ENCODE data around the gene TXNDC11. TPM values are rescaled to one million over a fixed set of nuclear protein-coding genes. Genes with fewer than 3 reads are reported as not detected.

Gene TXNDC11
- polyA plus RNA-seq, 6 donors from 2014 or later = 34.6 to 65.6 (median 40.2) TPM

DNA sequence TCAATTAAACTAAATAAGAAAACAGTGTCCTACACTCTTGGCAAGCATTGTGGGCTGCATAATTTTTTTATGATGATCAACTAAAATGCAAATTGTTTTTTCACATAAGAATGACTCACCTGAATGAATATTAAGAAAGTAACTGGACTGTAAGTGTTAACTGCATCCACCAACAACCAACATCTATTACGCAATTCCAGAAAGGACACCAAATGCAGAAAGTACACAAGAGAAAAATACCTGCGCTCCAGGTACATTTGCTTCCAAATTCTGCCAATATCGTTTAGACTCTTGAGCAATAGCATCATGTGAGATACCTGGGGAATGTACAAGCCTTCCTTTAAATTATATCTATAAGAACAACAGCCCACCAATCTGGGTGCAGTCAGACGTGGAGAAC lies 19.8 kb upstream of the TXNDC11 start:
- peaks cover 31 to 34% of the 10 kb centered on the region in 2 donors for H3K36me3 Mint-ChIP-seq
- no peaks in the 10 kb centered on the region for H3K9me3 Mint-ChIP-seq
- ATAC-seq (ENCODE audit: low read depth in 2 of 2) (no peak), DNase-seq (no peak)
- peak overlapping the region in 1 of 6 donors; percentile 26 for H3K27ac Mint-ChIP-seq
- no peaks in the 10 kb centered on the region for H3K27me3 Mint-ChIP-seq
- H3K4me3 Mint-ChIP-seq = no peak overlapping the region
- H3K4me1 Mint-ChIP-seq = peaks cover 12 to 23% (median 18%) of the 10 kb centered on the region in 3 donors

DNA sequence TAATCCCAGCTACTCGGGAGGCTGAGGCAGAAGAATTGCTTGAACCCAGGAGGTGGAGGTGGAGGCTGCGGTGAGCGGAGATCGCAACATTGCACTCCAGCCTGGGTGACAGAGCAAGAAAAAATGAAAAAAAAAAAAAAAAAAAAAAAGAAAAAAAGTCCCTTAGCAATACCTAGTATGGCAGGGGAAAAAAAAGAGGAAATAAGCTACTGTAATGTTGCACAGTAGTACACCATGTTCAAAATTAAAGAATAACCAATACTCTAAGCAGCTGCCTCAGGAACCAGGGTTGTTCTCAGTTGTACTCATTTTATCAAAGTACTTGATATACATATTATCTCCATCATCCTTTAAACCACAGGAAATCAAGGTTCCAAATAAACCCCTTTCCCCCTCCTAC lies 17.3 kb upstream of the TXNDC11 start:
- ATAC-seq (ENCODE audit: low read depth in 2 of 2) (peak; percentile 98 to 99), DNase-seq (peak; percentile 29)
- Mint-ChIP-seq H3K27me3 (no peaks in the 10 kb centered on the region), H3K36me3 (peaks cover 37 to 44% of the 10 kb centered on the region in 2 donors), H3K4me1 (peaks cover 9 to 15% (median 10%) of the 10 kb centered on the region in 3 donors), H3K9me3 (no peaks in the 10 kb centered on the region), H3K4me3 (no peak overlapping the region), H3K27ac (peak overlapping the region in 5 of 6 donors; percentile 69 to 91 (median 79))

DNA sequence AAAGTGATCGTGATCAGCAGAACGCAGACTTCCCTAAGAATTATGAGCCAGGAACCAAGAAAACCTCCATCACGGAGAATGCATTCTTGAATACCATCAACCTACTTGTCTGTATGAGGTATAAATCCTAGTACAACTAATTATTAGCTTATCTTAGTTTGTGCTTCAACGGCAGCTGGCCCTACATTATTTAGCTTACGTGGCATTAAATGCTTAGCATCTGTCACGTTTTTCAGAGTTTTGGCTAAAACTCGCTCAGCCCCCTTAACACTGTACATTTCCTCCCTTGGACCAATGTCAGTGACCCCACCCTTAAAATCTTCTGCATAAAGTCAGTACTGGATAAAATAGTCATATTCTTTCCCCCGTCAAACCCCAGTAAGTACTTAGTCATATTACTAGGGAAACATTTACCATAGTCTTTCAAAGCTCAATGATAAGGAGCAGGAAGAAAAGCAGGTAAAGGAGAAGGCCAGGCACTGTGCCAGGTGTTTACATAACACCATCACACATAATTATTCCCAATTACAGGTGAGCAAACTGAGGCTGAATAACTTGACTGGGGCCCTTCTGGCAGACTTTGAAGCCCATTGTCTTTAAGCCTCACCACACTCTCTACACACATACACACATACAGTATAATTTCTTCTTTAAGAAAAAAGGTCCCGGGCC lies 16.6 kb upstream of the TXNDC11 start:
- Mint-ChIP-seq H3K27ac (peak overlapping the region in 2 of 6 donors; percentile 69 to 83), H3K36me3 (peaks cover 32 to 47% of the 10 kb centered on the region in 2 donors), H3K4me3 (no peak overlapping the region), H3K9me3 (no peaks in the 10 kb centered on the region), H3K4me1 (peaks cover 9 to 15% (median 11%) of the 10 kb centered on the region in 3 donors), H3K27me3 (no peaks in the 10 kb centered on the region)
- ATAC-seq (ENCODE audit: low read depth in 2 of 2) (no peak), DNase-seq (no peak)

DNA sequence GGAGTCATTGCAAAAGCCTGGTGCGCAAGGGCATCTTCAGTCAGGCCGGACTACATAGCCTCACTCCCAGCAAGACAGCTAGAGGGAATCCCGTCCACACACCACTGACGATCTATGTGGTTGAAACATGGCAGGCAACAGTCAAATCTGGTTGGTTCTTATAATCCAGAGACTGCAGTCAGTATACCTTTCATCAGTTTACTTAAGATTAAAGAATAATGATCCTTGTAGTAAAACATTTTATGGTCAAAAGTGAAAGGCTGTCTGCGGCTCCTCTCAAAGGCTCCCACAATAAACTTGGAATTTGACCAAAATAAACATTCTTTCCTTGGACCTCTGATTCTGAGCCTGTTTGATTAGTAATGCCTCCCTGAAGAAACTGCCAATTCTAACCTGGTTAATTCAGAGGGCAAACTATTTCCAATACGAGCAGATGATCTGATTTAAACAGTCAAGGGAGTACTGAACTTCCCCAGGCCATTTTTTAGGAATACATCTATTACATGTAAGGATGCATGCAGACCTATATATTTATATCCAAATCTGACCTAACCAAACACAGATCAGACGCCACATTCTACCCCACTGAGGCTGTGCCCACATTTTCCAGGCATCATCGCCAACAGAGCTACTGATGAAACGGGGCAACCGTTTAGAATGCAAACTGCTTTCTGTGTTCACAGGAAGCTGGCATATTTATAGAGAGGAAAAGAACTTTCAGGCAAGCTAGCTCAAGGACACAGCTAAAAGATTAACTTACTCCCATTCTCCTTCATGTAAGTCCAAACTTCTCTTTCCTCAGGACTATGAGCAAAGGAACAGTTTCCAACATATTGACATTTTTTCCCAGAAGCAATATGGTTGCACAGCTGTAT lies 15.3 kb upstream of the TXNDC11 start:
- Mint-ChIP-seq H3K4me1 (peaks cover 9 to 16% (median 15%) of the 10 kb centered on the region in 3 donors), H3K27ac (peak overlapping the region in 1 of 6 donors; percentile 84), H3K27me3 (no peaks in the 10 kb centered on the region), H3K36me3 (peaks cover 29 to 51% of the 10 kb centered on the region in 2 donors), H3K4me3 (no peak overlapping the region), H3K9me3 (no peaks in the 10 kb centered on the region)
- ATAC-seq (ENCODE audit: low read depth in 2 of 2) (no peak), DNase-seq (no peak)

DNA sequence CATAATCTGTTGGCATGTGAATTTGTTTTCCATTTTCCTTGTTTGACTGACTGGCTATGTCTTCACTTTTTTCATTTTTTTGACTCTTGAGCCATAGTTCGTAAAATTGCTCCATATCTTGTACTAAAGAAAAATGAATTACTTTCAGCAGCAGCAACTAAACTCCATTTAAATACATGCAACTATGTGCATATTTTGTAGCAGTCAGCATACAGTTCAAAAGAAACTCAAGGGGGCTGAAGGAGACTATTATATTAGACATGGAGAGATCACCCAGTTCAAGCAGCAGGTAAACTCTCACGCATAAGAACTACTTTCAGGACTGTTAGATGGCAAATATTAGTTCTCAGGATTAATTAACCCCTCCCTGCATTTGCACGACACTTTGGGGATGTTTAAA lies 13.6 kb upstream of the TXNDC11 start:
- Mint-ChIP-seq H3K4me3 (no peak overlapping the region), H3K9me3 (no peaks in the 10 kb centered on the region), H3K27me3 (no peaks in the 10 kb centered on the region), H3K36me3 (peaks cover 20 to 43% of the 10 kb centered on the region in 2 donors), H3K27ac (peak overlapping the region in 1 of 6 donors; percentile 4), H3K4me1 (peaks cover 9 to 15% (median 15%) of the 10 kb centered on the region in 3 donors)
- no peak for DNase-seq
- ATAC-seq (ENCODE audit: low read depth in 2 of 2) = no peak

DNA sequence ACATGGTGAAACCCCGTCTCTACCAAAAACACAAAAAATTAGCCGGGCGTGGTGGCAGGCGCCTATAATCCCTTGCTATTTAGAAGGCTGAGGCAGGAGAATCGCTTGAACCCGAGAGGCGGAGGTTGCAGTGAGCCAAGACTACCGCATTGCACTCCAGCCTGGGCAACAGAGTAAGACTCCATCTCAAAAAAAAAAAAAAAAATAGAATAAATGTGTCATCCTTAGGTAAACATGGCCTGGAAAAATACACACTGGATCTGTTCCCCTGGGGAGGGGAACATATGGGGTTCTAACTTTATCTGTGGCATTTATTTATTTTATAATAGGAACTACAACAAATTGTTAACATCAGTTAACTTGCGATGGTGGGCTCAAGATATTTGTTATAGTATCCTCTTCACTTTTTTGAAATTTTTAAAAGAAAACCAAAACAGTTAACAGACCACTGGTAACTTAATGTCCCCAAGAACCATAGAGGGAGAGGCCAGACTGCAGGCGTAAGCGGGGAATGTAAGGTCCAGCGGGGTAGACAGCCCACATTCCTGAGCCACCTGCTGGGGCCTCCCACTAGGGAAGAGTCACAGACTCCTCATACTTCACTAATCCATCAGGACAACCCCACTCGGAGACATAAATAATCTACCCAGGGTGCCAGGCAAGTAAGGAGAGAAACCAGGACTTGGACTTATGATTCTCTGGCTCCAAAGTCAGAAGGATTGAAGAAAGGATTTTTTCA lies 12.5 kb upstream of the TXNDC11 start:
- H3K9me3 Mint-ChIP-seq = no peaks in the 10 kb centered on the region
- DNase-seq = no peak
- H3K27ac Mint-ChIP-seq = peak overlapping the region in 1 of 6 donors; percentile 55

DNA sequence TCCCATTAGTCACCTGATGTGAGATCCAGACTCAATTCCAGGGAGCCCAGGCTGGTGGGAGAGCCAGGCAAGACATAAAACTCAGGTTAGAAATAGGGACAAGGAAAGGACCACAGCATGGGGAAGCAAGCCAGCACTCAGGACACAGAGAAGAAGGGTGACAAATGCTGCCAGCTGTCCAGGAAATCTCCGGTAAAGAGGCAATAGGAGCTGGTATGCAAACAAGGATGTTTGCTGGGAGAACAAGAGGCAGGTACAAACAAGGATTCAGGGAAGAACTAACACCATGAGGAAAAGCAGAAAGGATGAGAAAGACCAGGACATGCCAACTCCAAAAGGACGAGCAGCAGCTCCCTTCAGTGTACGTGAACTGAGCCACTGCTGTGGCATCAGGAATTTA lies 10.2 kb upstream of the TXNDC11 start:
- Mint-ChIP-seq H3K27ac (peak overlapping the region in 1 of 6 donors; percentile 95), H3K9me3 (no peaks in the 10 kb centered on the region), H3K27me3 (no peaks in the 10 kb centered on the region), H3K36me3 (peaks cover 31 to 51% of the 10 kb centered on the region in 2 donors), H3K4me1 (peaks cover 0 to 8% (median 0%) of the 10 kb centered on the region in 3 donors), H3K4me3 (no peak overlapping the region)
- DNase-seq (no peak), ATAC-seq (ENCODE audit: low read depth in 2 of 2) (no peak)

More for the DNA sequence above, 12.5 kb upstream of the TXNDC11 start:
- no peak for ATAC-seq (ENCODE audit: low read depth in 2 of 2)
- Mint-ChIP-seq H3K27me3 (no peaks in the 10 kb centered on the region), H3K4me1 (peaks cover 2 to 10% (median 9%) of the 10 kb centered on the region in 3 donors), H3K36me3 (peaks cover 27 to 45% of the 10 kb centered on the region in 2 donors), H3K4me3 (no peak overlapping the region)

DNA sequence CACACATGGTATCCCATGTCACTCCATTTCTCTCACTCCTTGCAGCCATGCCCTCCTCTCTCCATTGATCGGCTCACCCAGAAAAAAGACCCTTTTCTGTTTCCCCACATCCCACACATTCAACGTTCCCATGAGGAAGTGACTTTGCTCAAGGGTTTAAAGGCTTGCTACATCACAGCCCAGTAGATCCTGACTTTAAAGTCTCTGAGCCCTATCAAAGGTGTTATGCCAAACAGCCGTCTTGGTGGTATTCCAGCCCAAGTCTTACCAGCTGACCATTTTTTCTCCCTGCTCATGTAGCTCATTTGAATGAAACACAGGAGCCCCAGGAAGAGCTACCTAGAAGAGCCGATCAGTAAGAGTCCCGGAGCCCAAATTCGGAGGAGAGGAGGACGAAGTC lies 7.4 kb upstream of the TXNDC11 start:
- peaks cover 20 to 38% of the 10 kb centered on the region in 2 donors for H3K36me3 Mint-ChIP-seq
- H3K9me3 Mint-ChIP-seq = no peaks in the 10 kb centered on the region
- H3K27me3 Mint-ChIP-seq = no peaks in the 10 kb centered on the region
- ATAC-seq (ENCODE audit: low read depth in 2 of 2) (no peak), DNase-seq (no peak)
- peaks cover 0 to 8% (median 0%) of the 10 kb centered on the region in 3 donors for H3K4me1 Mint-ChIP-seq
- H3K4me3 Mint-ChIP-seq = no peak overlapping the region
- H3K27ac Mint-ChIP-seq = peak overlapping the region in 3 of 6 donors; percentile 72 to 92 (median 76)

DNA sequence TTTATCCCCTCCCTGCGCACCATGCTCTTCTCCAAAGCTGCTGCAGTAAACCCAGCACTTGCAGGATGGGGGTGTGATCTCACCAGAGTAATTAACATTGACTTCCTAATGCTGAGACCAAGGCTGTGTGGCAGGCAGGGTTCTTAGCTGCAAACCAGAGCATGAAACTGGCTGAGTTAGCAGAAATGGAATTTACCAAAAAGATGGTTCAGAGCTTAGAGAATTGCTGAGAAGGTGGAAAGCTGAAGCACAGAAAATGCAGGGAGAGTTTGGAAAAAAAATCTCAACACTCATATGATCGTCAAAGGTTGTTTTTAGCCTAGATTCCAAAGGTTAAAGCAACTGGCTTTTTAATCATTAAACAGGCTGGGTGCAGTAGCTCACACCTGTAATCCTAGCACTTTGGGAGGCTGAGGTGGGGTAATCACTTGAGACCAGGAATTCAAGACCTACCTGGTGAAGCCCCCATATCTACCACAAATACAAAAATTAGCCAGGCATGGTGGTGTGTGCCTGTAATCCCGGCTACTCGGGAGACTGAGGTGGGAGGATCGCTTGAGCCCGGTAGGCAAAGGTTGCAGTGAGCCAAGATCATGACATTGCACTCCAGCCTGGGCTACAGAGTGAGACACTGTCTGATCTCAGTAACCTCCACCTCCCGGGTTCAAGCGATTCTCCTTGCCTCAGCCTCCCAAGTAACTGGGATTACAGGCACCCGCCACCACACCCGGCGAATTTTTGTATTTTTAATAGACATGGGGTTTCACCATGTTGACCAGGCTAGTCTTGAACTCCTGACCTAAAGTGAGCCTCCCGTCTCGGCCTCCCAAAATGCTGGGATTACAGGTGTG lies 6.0 kb upstream of the TXNDC11 start:
- no peaks in the 10 kb centered on the region for H3K9me3 Mint-ChIP-seq
- peak overlapping the region in 1 of 8 donors; percentile 60 for H3K4me3 Mint-ChIP-seq
- ATAC-seq (ENCODE audit: low read depth in 2 of 2) = no peak
- H3K27ac Mint-ChIP-seq = peak overlapping the region in 4 of 6 donors; percentile 16 to 71 (median 63)
- H3K27me3 Mint-ChIP-seq = no peaks in the 10 kb centered on the region
- H3K4me1 Mint-ChIP-seq = peaks cover 5 to 8% (median 6%) of the 10 kb centered on the region in 3 donors
- no peak for DNase-seq
- H3K36me3 Mint-ChIP-seq = peaks cover 20 to 31% of the 10 kb centered on the region in 2 donors

DNA sequence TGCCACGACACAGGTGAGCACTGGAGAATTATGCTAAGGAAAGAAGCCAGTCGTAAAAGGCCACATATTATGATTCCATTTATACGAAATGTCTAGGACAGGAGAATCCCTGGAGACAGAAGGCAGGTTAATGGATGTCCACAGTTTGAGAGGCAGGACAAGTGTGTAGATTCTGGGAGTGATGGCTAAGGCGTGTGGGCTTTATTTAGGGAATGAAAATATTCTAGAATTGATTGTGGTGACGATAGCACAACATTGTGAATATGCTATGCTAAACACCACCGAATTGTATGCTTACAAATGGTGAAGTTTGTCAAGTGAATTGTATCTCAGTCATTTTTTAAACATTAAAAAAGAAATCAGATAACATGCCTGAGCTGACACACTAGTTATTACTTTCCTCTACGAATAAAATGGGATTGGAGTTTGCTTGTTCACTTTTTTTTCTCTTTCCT lies 5.3 kb upstream of the TXNDC11 start:
- Mint-ChIP-seq H3K27ac (peak overlapping the region in 3 of 6 donors; percentile 47 to 70 (median 67)), H3K27me3 (no peaks in the 10 kb centered on the region), H3K9me3 (no peaks in the 10 kb centered on the region), H3K4me1 (peaks cover 3 to 13% (median 11%) of the 10 kb centered on the region in 3 donors), H3K4me3 (no peak overlapping the region), H3K36me3 (peaks cover 17 to 26% of the 10 kb centered on the region in 2 donors)
- ATAC-seq (ENCODE audit: low read depth in 2 of 2) = no peak
- DNase-seq = no peak

DNA sequence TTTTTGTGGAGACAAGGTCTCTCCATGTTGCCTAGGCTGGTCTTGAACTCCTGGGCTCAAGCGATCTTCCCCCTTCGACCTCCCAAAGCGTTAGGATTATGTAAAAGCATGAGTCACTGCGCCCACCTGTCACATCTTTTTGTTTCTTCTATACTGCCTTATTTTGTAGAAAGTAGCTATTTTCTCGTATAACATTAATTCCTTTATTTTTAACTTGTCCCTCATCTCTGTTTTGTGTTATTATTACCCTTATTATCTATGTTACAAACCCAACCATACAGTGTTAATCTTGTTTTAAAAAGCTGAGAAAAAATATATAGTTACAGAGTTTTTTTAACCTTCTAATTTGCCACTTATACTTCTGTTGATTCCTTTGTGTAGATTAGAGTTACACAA lies 1.4 kb upstream of the TXNDC11 start:
- Mint-ChIP-seq H3K4me1 (peaks cover 20 to 44% (median 34%) of the 10 kb centered on the region in 3 donors), H3K4me3 (peak overlapping the region; percentile 79 to 94 (median 92)), H3K36me3 (no peaks in the 10 kb centered on the region), H3K27me3 (no peaks in the 10 kb centered on the region), H3K9me3 (no peaks in the 10 kb centered on the region), H3K27ac (peak overlapping the region; percentile 92 to 98 (median 97))
- DNase-seq (no peak), ATAC-seq (ENCODE audit: low read depth in 2 of 2) (no peak)

DNA sequence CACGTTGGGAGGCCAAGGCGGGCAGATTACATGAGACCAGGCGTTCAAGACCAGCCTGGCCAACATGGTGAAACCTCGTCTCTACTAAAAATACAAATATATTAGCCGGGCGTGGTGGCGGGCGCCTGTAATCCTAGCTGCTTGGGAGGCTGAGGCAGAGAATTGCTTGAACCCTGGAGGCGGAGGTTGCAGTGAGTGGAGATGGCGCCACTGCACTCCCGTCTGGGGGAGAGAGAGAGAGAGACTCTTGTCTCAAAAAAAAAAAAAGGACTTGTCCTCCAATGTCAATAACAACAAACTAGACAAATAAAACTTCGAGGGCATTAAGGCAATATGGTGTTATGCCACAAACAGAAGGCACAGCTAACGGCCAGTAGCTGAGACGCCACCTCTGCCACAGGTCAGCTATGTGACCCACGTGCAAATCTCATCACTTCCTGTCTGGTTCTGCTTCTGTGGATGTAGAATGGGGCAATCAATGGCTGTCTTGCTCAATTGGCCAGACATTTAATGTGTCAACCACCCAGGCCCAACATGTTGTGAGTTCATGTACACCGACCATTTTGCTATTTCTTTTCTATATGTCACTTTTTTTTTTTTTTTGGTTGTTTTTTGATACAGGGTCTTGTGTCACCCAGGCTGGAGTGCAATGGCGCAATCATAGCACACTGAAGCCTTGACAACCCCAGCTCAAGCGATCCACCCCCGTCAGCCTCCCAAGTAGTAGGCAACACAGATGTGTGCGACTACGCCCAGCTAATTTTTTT lies 834 bp upstream of the TXNDC11 start:
- ATAC-seq (ENCODE audit: low read depth in 2 of 2) = no peak
- Mint-ChIP-seq H3K9me3 (no peaks in the 10 kb centered on the region), H3K36me3 (no peaks in the 10 kb centered on the region), H3K4me1 (peaks cover 20 to 50% (median 38%) of the 10 kb centered on the region in 3 donors), H3K4me3 (peak overlapping the region; percentile 89 to 95 (median 93)), H3K27ac (peak overlapping the region; percentile 92 to 98 (median 97)), H3K27me3 (no peaks in the 10 kb centered on the region)
- peak; percentile 20 for DNase-seq
